Measurements from ENCODE around the gene GLIS1. TPM values are rescaled to one million over a fixed set of nuclear protein-coding genes. Genes with fewer than 3 reads are reported as not detected.

Gene GLIS1
- total and polyA plus RNA-seq, 9 donors, result 0.12 to 2.9 (median 0.48) TPM; not detected in 1

GRCh38 chr1:53590531-53591515 is 148.1 kb downstream of the GLIS1 start:
- H3K9me3 ChIP-seq, result no peaks in the 10 kb centered on the region
- DNase-seq, result peak in 2 of 5 donors; percentile 22 to 39
- intact Hi-C loops (cut with DNase I), result no loop called here
- H3K4me1 ChIP-seq (ENCODE audit: insufficient read depth), result peaks cover 2% of the 10 kb centered on the region
- 27 to 38% (median 32%) methylated on average over 20 of the region's 20 CpGs for WGBS, 3 donors
- H3K36me3 ChIP-seq, result no peaks in the 10 kb centered on the region
- H3K27ac ChIP-seq, result no peak overlapping the region
- no peak overlapping the region for H3K4me3 ChIP-seq
- TF ChIP-seq EP300 (IDR thresholded peaks at IDR 0.05), result no peak
- no peak for TF ChIP-seq POLR2A (IDR thresholded peaks at IDR 0.05)
- TF ChIP-seq CTCF (IDR thresholded peaks at IDR 0.05), result no peak
- H3K27me3 ChIP-seq, result no peaks in the 10 kb centered on the region

- no peak for DNase-seq
- H3K4me1 ChIP-seq (ENCODE audit: insufficient read depth), result peaks cover 2% of the 10 kb centered on the region
- 74 to 87% (median 76%) methylated on average over 4 of the region's 4 CpGs for WGBS, 3 donors
- intact Hi-C loops (cut with DNase I), result no loop called here
- no peaks in the 10 kb centered on the region for H3K9me3 ChIP-seq
- no peak overlapping the region for H3K4me3 ChIP-seq
- no peak overlapping the region for H3K27ac ChIP-seq
- H3K27me3 ChIP-seq, result no peaks in the 10 kb centered on the region
- no peaks in the 10 kb centered on the region for H3K36me3 ChIP-seq
- TF ChIP-seq CTCF (IDR thresholded peaks at IDR 0.05), result no peak
- no peak for TF ChIP-seq EP300 (IDR thresholded peaks at IDR 0.05)
Measured at GRCh38 chr1:53590104-53590503, 148.9 kb downstream of the GLIS1 start.

GRCh38 chr1:53589043-53589887 is 149.7 kb downstream of the GLIS1 start:
- intact Hi-C loops (cut with DNase I), result no loop called here
- 89 to 97% (median 91%) methylated on average over 11 of the region's 11 CpGs for WGBS, 3 donors
- H3K4me3 ChIP-seq, result no peak overlapping the region
- H3K9me3 ChIP-seq, result no peaks in the 10 kb centered on the region
- peaks cover 2% of the 10 kb centered on the region for H3K4me1 ChIP-seq (ENCODE audit: insufficient read depth)
- TF ChIP-seq POLR2A (IDR thresholded peaks at IDR 0.05) (no peak), EP300 (IDR thresholded peaks at IDR 0.05) (no peak), CTCF (IDR thresholded peaks at IDR 0.05) (no peak)
- no peak for DNase-seq
- no peaks in the 10 kb centered on the region for H3K27me3 ChIP-seq
- no peak overlapping the region for H3K27ac ChIP-seq
- no peaks in the 10 kb centered on the region for H3K36me3 ChIP-seq

- Histone ChIP-seq H3K9me3 (no peaks in the 10 kb centered on the region), H3K27me3 (no peaks in the 10 kb centered on the region), H3K36me3 (no peaks in the 10 kb centered on the region), H3K27ac (no peak overlapping the region), H3K4me1 (ENCODE audit: insufficient read depth) (peaks cover 2% of the 10 kb centered on the region), H3K4me3 (no peak overlapping the region)
- TF ChIP-seq POLR2A (IDR thresholded peaks at IDR 0.05), result no peak
- no peak for TF ChIP-seq EP300 (IDR thresholded peaks at IDR 0.05)
- no peak for TF ChIP-seq CTCF (IDR thresholded peaks at IDR 0.05)
- intact Hi-C loops (cut with DNase I), result no loop called here
- WGBS, 3 donors, result 80 to 87% (median 85%) methylated on average over 6 of the region's 6 CpGs
- no peak for DNase-seq
Measured at GRCh38 chr1:53588053-53588779, 150.7 kb downstream of the GLIS1 start.

Measured in ovary (tissue), 9 donors.